Right forelimb (tissue), 1 donor: ENCODE data around the gene TRIB2.
A peak's percentile ranks its signal among the peaks of the same experiment; 100 is the strongest.

ENCODE experiments used
- DNase-seq: peaks from one replicate; pipeline ENCODE4 v3.0.0-alpha.2; 2018

The TRIB2 gene

DNA sequence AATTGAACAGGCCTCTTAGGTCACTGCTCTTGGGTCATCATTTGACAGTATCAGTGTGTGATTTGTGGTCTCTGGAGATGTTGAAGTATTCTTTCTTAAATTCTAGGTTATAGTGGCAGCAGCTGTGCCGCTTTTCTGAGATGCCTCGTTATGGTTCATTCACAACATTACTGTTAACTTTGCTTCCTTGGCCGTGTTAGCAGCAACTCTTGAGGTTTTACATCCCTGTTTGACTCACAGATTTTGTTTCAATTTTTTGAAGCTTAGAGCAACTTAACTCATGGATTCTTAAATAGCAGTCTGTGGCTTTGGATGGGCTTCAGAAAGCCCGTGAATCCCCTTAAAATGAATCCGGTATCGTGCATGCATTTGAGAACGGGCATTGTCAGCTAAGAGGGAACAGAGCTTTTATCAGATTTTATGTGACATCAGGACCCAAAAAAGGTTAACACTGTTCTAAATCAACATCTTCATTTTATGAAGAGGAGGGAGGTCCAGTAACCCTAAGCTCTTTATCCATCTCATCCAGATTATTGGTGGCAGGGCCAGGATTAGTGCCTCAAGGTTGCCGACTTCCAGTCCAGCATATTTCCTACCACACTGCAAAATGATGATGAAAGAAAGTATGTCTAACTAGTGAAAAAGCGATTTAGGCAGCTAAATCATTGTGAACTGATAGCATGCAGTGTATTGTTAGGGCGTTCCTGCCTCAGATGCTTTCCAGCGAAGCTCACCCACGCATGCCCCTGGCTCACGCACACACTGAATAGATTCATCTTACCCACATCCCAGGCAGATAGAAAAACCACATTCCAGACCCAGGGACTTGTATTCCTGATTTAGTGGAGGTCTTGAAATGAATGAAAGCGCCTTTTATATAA, 5.1 kb downstream of the TRIB2 start:
- DNase-seq, result peak; percentile 36

DNA sequence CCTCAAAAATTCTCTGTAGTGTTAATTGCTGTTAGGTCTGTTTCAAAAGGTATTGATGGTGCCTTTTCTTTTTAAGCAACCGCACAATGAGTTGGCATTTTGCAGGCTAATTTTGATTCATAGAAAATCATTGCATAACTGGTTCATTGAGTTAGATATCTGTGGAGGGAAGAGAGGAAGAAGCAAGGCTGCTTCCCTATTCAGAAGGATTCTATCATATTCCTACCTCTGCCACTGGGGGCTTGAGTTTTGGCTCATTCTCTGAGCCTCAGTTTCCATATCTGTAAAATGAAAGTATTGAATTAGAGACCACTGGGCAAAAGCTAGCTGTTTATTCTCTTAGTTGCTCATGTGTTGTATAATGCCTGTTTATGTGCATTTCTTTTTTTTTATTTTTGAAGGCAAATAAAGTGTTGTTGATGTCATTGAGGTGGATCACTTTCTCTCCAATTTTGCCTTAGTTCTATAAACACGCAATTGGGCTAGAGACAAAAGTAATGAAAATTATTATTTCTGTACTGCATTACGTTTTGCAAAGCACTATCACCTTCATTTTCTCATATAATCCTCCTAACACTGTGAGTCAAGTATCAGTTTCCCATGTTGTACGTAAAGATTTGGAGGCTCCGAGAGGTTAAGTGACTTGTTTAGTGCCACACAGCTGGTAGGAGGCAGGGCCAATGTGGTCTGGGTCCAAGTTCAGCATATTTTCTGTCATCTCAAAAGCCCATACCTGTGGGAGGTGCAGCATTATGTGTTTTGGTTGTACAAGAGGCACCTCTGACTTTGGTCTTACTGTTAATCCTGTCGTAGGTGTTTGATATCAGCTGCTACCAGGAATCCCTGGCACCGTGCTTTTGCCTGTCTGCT, 5.9 kb downstream of the TRIB2 start:
- no peak for DNase-seq

DNA sequence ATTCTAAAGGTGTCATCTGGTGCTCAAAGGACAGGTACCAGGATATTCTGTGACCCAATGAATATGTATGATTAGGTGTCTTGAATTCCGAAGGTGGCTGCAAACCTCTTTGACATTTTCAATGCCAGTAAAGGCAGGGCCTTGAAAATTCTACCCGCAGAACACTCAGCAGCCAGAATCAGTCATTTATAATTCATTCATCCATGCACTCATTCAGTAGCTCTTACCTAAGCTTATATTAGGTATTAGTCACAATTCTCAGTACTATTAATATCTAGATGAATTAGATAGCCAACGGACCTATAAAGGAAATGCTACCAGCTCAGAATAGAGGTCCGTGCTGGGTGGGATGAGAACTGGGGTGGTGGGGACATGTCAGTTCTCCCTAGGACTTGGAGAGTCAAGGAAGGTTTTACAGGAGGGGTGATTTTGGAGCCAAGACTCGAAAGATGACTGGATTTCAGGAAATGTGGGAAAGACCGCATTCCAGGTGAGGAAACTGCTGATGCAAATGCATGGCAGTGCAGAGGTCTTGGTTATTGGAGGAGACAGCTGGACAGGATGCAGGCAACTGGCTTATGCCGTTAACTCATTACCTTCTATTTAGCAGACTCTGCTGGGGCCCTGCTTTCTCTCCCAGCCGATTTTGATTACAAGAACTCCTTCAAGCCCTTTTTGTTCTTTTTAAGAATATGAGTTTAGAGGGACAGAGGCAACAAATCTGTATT, 7.2 kb downstream of the TRIB2 start:
- no peak for DNase-seq

DNA sequence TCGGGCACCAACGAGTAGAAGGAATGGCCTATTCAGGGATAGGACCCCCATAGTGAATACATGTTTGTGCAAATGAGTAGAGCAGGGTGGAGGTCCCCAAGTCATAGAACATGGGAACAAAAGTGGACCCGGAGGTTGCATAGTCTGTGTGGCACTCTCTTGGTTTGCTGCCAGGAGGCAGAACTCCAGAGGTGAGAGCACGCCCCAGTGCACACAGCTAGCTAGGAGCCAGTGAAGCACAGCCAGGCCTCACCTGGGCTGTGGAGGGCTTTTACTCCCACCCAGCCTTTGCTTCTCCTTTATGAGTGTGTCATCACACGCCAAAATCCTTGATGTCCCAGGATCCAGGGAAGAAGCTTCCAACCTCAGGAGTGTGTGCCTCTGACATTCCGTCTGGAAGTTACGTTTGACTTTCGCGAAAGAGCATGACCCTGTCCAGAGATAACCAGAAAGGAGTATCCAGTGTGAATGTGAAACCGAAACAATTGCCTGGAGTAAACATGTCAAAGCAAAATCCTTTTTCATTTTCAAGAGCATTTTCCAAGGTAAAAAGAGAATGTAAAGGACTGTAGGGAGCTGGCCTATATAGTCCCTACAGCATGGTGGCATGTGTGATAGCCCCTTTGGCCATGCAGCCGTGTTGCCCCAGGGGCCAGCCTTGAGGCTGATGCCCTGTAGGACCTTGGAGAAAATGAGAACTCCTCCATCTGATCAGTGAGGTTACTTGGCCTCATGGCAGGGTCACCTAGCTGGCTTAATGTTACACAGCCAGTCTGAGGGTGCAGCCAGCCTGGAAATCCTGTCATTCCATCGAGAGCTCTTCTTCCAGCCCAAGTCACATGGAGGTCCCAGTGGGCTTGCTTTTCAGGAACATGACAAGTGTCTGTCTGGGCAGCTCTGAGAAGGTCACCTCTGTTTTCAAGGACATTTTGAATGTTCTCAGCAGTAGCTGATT, 8.8 kb downstream of the TRIB2 start:
- DNase-seq, result no peak

DNA sequence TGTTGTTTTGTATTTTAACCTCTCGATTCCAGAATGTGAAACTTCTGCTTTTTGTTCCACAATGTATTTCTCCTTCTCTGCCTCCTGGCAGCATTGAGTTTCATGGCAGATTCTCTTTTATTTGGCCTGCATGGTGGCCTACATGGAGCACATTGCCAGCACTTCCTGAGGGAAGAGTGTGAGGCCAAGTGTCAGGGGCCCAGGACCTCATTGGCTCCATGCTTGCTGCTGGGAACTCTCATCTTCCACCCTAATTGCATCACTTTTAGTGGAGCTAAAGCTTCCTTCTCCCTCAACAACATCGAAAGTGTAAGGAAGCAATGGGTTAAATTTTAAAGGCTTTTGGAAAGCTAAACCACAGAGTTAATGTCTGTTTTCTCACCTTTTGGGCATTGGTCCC, 9.5 kb downstream of the TRIB2 start:
- no peak for DNase-seq

DNA sequence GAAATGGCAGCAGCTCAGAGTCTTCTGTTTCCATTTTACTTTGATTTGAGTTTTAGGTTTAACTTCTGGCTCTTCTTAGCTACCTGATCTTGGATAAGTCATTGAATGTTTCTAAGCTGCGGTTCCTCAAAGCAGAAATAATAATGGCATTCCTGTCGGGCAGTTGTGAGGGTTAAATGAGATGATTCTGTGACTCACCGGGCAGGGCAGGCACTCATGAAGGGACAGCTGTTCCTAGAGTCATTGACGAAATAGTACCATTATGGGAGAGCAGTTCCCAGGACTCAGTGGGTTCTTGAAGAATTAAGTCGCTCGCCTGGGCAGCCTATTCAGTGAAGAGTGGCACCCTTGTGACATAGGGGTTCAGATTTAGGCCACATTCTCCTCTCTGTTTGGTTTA, 10.3 kb downstream of the TRIB2 start:
- DNase-seq, result no peak

DNA sequence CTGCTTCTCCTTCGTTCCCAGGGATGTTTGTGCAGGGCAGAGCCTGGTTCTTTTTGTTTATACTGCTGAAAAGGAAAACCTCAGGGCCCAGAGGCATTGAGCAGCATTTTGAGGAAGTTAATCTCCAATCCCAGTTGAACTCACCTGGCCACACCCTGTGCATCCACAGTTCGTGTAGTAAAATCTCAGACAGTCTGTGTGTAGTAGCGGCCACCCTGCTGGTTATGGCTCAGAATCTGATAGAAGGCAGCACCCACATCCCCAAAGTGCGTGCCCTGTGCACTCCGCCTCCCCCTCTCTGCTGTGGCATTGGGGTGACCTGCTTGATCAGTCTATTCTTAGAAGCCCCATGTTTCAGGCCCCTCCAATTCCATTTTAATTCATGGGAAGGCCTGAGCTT, 10.9 kb downstream of the TRIB2 start:
- DNase-seq, result no peak

DNA sequence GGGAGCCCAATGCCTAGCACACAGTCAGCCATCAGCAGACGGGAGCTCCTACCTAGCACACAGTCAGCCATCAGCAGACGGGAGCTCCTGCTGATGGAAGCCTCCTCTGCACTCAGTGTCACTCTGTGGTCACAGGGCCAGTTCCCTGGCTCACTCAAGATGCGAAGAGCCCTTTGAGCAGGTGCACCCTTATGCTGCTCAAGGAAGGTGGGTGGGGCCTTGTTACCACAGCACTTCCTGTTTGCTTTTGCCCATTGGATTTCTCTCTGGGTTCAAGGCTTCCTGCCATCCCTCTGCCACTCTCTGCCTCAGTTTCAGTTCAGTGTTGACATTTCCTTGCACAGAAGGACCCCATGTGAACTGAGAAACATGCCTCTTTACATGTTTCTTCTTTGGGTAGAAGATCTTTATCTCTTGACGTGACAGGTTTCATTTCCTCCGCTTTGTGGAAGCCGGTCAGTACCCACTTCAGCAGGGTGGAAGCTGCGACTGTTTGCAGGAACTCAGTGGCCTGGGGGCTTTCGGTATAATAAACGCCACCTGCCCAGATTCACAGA, 11.6 kb downstream of the TRIB2 start:
- no peak for DNase-seq

DNA sequence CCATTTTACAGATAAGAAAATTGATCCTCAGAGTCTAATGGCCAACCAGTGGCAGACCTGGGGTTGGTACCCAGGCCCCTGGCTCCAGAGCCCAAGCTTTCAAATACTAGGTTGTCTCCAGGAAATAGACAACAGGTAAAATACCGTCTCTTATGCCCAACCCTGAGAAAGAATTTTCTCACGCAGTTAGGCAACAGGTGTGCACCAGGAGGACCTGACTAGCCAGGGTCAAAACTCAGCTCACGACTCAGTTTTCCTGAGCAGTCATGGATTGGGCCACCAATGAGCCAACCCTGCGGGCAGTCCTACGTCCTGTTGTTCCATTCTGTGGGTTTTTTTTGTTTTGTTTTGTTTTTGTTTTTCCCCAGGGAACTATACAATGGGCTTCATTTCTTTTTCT, 13.5 kb downstream of the TRIB2 start:
- no peak for DNase-seq

DNA sequence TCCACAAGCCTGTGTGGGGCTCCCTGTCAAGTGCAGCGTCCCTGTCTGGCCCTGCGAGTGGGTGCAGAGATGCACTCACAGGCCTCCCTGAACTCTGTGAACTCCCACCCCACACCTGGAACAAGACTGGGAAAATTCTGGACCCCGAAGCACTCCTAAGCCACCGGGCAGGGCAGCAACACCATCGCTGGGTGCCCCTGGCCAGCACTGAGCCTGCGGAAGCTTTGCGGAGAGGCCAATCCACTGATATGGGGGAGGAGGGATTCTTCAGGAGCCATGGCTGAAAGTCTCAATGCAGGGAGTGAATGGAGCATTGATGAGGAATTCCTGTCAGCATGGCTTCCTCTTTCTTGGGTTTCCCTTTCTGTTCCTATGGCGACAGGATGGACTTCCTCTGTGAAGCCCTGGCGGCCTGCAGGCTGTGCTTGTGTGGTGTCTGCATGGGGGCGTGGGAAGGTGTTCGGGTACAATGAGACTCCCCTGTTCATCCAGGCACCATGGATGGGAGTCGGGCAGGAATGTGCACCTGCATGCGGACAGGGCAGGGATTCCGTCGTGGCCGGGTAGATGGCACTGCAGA, 15.1 kb downstream of the TRIB2 start:
- no peak for DNase-seq

DNA sequence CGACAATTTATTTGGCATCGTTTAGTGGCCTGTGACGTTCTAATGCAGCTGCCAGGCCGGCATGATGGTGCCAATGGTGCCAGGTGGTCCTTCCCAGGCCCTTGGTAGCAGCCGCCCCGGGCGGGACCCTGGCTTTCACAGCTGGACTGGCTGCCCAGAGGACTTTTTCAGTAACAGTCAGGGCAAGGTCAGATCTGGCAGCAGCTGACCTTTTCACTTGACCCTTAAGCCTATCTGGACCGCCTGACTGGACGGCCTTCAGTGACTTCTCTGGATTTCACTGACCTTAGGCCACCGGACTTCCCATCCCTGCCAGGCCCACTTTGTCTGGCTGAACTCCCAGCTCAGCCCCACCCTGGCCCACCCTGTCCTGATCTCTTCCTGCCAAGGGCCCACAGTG, 15.9 kb downstream of the TRIB2 start:
- DNase-seq, result no peak

DNA sequence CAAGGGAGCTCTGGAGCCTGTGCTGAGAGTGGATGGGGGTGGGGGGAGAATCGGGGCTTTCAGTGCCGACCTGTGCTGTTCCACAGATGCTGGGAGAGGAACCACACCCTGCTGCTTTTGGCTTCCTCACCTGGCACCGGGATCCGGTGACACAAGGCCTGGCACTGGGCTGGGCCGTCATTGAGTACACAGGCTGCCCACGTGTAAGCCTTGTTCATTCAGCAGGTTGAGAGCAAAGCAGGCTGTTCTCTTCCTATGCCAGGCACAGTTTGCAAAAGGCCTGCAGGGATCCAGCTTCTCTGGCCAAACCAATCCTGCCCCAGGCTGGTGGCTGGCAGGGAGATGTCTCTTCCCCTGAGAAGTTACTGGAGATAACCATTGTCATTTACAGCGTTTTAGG, 17.1 kb downstream of the TRIB2 start:
- DNase-seq, result no peak

DNA sequence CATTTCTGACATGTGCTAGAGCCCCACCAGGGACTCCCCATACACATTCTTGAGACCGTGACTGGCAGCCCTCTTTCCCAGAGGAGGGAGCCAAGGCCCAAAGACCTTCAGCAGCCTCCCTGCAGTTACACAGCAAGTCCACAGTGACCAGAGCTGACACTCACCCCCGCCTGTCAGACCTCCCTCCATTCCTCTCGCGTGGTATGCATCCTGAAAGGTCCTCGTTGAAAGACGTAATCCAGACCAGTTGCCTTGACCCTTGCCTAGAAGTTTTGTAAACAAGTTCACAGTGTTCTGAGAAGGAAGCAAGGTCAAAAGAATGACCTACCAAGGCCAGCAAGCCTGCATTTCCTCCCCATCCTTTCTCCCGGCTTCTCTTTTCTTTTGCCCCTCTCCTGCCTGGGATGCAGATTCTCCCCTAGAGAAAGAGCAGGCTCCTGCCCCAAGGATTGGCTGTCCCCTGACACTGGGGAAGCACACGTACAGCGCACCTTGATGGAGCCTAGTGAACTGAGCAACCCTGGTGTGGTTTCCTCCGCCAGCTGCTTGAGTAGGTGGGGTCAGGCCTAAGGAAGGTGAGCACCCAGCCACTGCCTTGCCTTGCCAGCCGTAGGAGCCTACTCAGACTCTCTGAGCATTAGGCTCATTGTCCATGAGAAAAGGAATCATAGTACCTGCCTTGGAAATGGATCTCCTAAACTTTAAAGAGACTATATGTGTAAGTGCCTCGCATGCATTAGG, 18.3 kb downstream of the TRIB2 start:
- DNase-seq, result no peak

DNA sequence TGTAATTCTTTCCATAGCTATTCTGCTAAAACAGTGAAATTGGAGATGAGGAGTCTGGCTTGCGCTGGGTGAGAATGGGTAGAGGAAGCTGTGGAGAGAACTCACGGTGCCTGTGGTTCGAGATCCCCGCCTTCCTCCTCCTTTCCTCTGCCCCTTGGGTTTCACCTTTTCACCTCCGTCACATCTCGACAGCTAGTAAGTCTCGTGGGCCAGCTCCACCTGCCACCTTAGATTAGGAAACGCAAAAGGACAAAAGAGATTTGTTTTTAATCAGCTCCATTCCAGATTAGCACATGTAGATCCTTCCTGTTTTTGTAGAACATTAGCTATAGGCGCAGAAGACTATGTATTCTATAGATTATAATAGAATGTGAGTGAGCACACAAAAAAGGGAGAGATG, 20.6 kb downstream of the TRIB2 start:
- no peak for DNase-seq

DNA sequence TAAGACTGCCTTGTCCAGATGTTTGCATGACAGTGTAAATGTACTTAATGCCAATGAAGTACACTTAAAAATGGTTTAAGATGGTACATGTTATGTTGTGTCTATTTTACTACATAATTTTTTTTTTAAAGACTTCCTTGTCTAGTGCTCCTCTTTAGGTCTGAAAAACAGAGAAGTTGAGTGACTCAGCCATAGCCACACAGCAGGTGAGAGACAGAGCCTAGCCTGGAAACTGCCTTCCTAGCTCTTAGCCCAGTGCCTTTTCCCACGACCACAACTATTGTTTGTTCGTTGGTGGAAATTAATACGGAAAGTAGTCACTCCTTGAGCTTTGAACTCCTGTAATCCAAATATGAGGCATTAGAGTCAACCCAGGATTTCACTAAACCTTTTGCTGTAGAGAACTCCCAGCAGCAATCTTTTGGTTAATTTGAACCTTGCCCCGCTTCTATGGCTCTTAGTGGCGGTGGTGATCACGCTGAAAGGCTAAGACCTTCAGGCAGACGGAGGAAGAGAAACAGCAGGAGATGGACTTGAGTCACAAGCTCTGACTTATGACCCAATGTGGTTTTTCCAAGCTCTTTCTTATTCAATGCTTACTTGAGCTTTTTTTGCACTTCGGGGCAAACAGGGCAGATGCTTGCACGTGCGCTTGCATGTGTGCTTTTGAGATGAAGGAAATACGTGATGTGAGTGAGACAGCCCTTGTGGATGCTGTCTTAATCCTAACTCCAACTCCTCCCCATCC, 21.2 kb downstream of the TRIB2 start:
- no peak for DNase-seq

DNA sequence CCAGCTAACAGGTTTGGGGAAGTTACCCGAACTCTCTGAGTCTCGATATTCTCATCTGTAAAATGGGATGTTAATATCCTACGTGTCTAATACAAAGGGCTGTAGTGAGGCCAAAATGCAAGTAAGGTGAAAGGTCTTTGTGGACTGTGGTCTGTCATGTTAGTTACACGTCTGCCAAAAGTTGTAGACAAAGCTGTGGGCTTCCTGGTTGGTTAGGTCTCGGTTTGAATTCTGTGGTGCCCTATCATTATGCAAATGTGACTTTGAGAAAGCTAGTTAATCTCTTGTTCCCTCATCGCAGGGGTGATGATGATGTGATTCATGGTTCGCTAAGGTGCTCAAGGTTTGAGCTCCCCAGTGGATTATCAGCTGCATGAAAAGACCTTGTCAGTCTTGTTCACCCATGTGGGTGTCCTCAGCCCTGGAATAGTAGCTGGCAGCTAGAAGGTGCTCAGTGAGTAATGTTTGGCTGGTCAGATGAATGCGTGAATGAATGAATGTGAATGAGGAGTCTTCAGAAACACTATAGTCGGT, 23.1 kb downstream of the TRIB2 start:
- no peak for DNase-seq

DNA sequence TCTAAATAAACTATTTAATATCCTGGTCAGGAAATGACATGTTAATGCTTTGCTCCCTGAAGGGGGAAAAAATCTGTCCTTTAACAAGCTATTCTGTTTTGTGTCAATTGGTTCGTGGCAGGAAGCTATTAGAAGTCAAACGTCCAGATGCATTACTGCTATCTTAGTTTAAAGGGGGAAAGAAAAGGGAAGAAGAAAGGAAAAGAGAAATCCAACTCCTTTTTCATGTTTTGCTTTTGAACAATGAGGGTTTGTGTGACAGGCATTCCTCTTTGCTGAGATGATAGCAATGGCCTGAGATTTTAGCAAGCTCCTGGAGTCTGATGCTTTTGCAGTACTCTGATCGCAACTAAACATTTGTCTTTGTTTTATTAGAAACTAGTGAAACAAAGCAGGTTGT, 24.6 kb downstream of the TRIB2 start:
- no peak for DNase-seq

DNA sequence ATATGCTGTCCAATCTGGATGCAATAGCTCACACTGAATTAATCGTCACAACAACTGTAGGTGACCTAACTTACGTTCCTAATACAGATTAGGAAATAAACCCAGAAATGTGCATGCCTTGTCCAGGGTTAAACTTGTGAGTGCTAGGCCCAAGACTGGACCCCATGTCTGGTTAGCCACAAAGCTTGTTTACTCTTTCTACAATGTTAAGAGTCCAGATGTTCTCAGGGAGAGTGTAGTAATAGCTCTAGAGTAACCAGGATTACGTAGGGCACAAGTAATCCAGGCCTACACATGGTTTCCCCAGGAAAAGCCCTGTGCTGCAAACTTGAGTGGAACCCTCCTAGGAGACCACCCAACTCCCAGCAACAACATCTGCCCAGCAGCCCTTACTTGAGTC, 26.2 kb downstream of the TRIB2 start:
- DNase-seq, result no peak

DNA sequence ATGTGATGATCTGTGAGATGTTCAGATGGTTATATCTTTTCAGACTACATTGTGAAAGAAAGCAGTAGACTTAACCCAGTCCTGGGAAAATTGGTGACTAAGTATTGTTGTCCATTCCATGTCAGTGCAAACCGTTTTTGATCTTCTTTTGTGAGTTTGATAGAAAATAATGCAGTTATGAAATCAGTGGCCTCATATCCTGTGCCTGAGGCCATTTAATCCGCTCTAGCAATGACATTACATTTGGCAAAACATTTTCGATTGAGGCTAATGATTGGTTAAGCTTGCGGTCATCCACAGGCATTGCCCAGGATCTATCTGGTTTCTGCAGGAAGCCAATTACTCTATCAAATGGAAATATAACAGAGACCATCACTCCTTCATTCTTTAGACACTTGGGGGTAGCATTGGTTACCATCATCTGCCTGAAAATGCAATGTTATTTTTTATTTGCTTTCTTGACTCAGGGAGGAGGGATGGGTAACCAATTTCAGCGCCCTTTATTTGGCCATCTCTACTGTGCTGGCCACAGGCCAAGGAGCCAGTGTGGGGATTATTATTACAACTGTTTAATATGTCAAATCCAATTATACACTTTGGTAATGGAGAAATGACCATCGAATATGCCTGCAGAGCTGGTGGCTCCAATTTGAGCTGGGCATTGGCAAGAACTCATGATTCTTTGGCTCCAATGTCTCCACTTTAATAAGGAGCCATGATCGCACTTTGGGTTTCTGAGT, 33.6 kb downstream of the TRIB2 start:
- DNase-seq, result no peak
